Neutrophil (primary cell): ENCODE data around the gene DOCK4.

ENCODE experiments used
- H3K27ac ChIP-seq: fragments of 200-600 bp; sonication (generic); 2 replicates; pipeline ENCODE4 v1.5.1; 2016; ENCODE audit warnings: mild to moderate bottlenecking, moderate library complexity
- H3K27me3 ChIP-seq: fragments of 200-600 bp; sonication (generic); 2 replicates; pipeline ENCODE4 v1.6.0; 2016; ENCODE audit warnings: mild to moderate bottlenecking
- H3K36me3 ChIP-seq: fragments of 200-600 bp; sonication (generic); 2 replicates; pipeline ENCODE4 v1.5.1; 2017
- H3K4me1 ChIP-seq, 2 experiments: fragments of 200-600 bp in 1 of 2; sonication (generic) in 1 of 2; 1 replicate in 1 of 2; 2 replicates in 1 of 2; pipeline versions ENCODE4 v1.5.1 to v1.6.1; 2013 to 2016; ENCODE audit warnings: low read depth in 1 of 2, low read length in 1 of 2, mild to moderate bottlenecking in 1 of 2, moderate library complexity in 1 of 2; ENCODE audit not compliant: control insufficient read depth in 1 of 2, insufficient read depth in 1 of 2
- H3K4me3 ChIP-seq, 2 experiments: fragments of 200-600 bp in 1 of 2; sonication (generic) in 1 of 2; 1 replicate in 1 of 2; 2 replicates in 1 of 2; pipeline ENCODE4 v1.5.1; 2013 to 2016; ENCODE audit warnings: low read depth in 1 of 2, low read length in 1 of 2, mild to moderate bottlenecking in 1 of 2, moderate library complexity in 1 of 2
- H3K9me3 ChIP-seq: fragments of 200-600 bp; sonication (generic); 2 replicates; pipeline ENCODE4 v1.5.1; 2016
- CTCF ChIP-seq: fragments of 200-600 bp; sonication (generic); IDR thresholded peaks from 2 replicates; pipeline ENCODE4 v1.5.1; 2016; ENCODE audit warnings: antibody characterized with exemption

The DOCK4 gene

GRCh38 chr7:112172870-112173567 is 33.2 kb downstream of the DOCK4 start:
- H3K9me3 ChIP-seq = no peaks in the 10 kb centered on the region
- no peaks in the 10 kb centered on the region for H3K4me1 ChIP-seq
- H3K4me3 ChIP-seq = no peak overlapping the region
- TF ChIP-seq CTCF = no peak
- H3K27me3 ChIP-seq = no peaks in the 10 kb centered on the region
- no peak overlapping the region for H3K27ac ChIP-seq
- H3K36me3 ChIP-seq = no peaks in the 10 kb centered on the region

DNA sequence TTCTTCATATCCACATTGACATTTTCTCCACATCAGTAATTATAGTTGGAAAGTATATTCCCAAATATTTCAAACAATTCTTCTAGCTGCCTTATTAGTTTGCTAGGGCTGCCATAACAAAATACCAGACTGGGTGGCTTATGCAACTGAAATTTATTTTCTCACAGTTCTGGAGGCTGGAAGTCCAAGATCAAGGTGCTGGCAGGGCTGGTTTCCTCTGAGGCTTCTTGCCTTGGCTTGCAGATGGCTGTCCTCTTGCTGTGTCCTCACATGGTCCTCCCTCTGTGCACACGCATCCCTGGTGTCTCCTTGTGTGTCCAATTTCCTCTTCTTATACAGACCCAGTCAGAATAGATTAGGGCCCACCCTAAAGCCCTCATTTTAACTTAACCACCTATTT is 34.5 kb downstream of the DOCK4 start:
- no peak for TF ChIP-seq CTCF
- H3K27ac ChIP-seq = no peak overlapping the region
- no peaks in the 10 kb centered on the region for H3K27me3 ChIP-seq
- H3K9me3 ChIP-seq = no peaks in the 10 kb centered on the region
- H3K4me3 ChIP-seq = no peak overlapping the region
- no peaks in the 10 kb centered on the region for H3K36me3 ChIP-seq
- H3K4me1 ChIP-seq = no peaks in the 10 kb centered on the region

GRCh38 chr7:112168915-112169314 is 37.3 kb downstream of the DOCK4 start:
- Histone ChIP-seq H3K27ac (no peak overlapping the region), H3K36me3 (no peaks in the 10 kb centered on the region), H3K9me3 (no peaks in the 10 kb centered on the region)

GRCh38 chr7:112167147-112167546 is 39.1 kb downstream of the DOCK4 start:
- Histone ChIP-seq H3K36me3 (no peaks in the 10 kb centered on the region), H3K4me3 (no peak overlapping the region), H3K4me1 (no peaks in the 10 kb centered on the region), H3K27me3 (no peaks in the 10 kb centered on the region), H3K9me3 (no peaks in the 10 kb centered on the region), H3K27ac (no peak overlapping the region)
- no peak for TF ChIP-seq CTCF

More at GRCh38 chr7:112168915-112169314, 37.3 kb downstream of the DOCK4 start:
- Histone ChIP-seq H3K4me3 (no peak overlapping the region), H3K27me3 (no peaks in the 10 kb centered on the region), H3K4me1 (no peaks in the 10 kb centered on the region)
- TF ChIP-seq CTCF = no peak

DNA sequence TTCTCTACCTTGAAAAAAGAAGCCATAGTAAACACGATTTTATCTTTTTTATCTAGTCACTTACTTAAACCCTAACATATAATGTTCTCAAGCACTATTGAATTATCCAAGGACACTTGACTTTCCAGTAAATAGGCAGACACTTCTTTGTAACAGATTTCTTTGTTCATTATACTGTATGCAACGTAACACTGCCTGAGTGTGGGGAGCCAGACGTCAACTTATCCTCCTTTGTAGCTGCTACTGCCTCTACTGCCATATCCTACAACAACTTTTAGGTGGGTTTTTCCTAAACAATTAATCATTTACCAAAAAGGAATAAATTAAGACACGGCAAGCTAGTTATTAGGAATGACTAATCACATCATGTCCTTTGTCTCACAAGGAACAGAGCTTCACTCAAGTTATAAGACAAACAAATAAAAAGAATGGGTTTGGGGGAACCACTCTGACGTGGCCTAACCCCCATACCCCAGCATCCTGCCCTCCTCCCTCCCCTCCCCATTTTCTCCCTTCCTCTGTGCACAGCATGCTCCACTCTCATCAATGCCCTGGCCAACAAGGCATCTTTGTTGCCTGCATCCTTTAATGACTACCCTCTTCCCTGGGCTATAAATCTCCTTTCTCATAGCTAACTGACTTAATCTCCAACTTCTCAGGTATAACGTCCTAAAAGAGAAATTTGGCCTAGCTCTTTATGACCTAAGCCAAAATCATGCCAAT is 43.3 kb downstream of the DOCK4 start:
- Histone ChIP-seq H3K4me3 (no peak overlapping the region), H3K9me3 (no peaks in the 10 kb centered on the region), H3K4me1 (peaks cover 8 to 10% of the 10 kb centered on the region in 2 experiments), H3K27me3 (no peaks in the 10 kb centered on the region), H3K36me3 (no peaks in the 10 kb centered on the region), H3K27ac (no peak overlapping the region)
- TF ChIP-seq CTCF = no peak
